ENCODE data around the gene CREM. TPM values are rescaled to one million over a fixed set of nuclear protein-coding genes. Genes with fewer than 3 reads are reported as not detected.

CREM gene
- total RNA-seq, 1 donor from 2014 or later: 19.3 TPM

DNA sequence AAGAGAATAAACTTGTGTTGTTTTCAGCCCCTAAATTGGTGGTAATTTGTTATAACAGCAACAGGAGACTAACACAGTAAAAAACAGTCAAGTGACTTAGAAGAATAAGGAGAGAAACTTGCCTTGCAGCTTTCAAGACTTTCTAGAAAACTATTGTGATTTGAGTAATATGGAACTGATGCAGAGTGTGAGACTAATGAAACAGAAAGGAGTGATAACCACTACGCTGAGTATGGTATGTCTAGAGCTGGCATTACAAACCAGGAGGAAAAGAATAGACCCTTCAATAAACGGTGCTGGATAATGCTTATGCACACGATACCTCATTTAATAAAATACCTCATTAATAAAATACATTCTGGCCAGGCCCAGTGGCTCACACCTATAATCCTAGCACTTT lies 99.9 kb downstream of the CREM start:
- H3K9me3 ChIP-seq: no peaks in the 10 kb centered on the region
- intact Hi-C loops (cut with DNase I): no loop called here
- no peak overlapping the region for H3K27ac ChIP-seq
- H3K4me3 ChIP-seq: no peak overlapping the region
- H3K36me3 ChIP-seq: no peaks in the 10 kb centered on the region
- no peak for TF ChIP-seq CTCF (IDR thresholded peaks at IDR 0.05)
- no peak for ATAC-seq
- no peaks in the 10 kb centered on the region for H3K27me3 ChIP-seq (ENCODE audit: low read depth)
- no peaks in the 10 kb centered on the region for H3K4me1 ChIP-seq
- DNase-seq: no peak

- ATAC-seq: no peak
- no peaks in the 10 kb centered on the region for H3K36me3 ChIP-seq
- no peak for TF ChIP-seq CTCF (IDR thresholded peaks at IDR 0.05)
- no peak overlapping the region for H3K27ac ChIP-seq
- H3K27me3 ChIP-seq (ENCODE audit: low read depth): no peaks in the 10 kb centered on the region
- no peak for DNase-seq
- intact Hi-C loops (cut with DNase I): no loop called here
- no peaks in the 10 kb centered on the region for H3K9me3 ChIP-seq
- H3K4me1 ChIP-seq: no peaks in the 10 kb centered on the region
- H3K4me3 ChIP-seq: no peak overlapping the region
Measured at GRCh38 chr10:35228058-35228457, 101.4 kb downstream of the CREM start.

GRCh38 chr10:35231646-35232045 lies 105.0 kb downstream of the CREM start:
- intact Hi-C loops (cut with DNase I): no loop called here
- no peak for TF ChIP-seq CTCF (IDR thresholded peaks at IDR 0.05)
- Histone ChIP-seq H3K36me3 (no peaks in the 10 kb centered on the region), H3K9me3 (no peaks in the 10 kb centered on the region), H3K27ac (no peak overlapping the region), H3K27me3 (ENCODE audit: low read depth) (no peaks in the 10 kb centered on the region), H3K4me1 (no peaks in the 10 kb centered on the region), H3K4me3 (no peak overlapping the region)
- no peak for ATAC-seq
- DNase-seq: no peak

DNA sequence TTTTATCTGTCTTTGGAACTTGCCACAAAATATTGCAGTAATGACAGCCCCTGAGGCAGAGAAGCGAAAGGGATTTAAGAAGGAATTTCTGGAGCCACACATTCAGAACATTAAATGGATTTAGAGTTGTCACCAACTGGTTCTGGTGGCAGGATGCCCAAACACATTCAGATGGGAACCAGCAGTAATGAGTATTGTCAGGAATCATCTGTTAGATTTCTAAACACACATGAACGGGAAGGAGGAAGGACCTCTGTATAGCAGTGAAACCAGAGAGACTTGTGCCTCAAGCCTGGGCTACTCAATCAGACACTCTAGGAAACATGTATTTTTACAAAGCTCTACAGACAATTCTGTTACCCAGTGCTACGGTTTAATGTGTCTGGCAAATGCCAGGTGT lies 105.9 kb downstream of the CREM start:
- DNase-seq (no peak), ATAC-seq (no peak)
- Histone ChIP-seq H3K27me3 (ENCODE audit: low read depth) (no peaks in the 10 kb centered on the region), H3K4me3 (no peak overlapping the region), H3K27ac (no peak overlapping the region), H3K9me3 (no peaks in the 10 kb centered on the region), H3K36me3 (no peaks in the 10 kb centered on the region), H3K4me1 (no peaks in the 10 kb centered on the region)
- no peak for TF ChIP-seq CTCF (IDR thresholded peaks at IDR 0.05)
- intact Hi-C loops (cut with DNase I): no loop called here

- intact Hi-C loops (cut with DNase I): no loop called here
- H3K4me1 ChIP-seq: no peaks in the 10 kb centered on the region
- no peaks in the 10 kb centered on the region for H3K9me3 ChIP-seq
- no peak for TF ChIP-seq CTCF (IDR thresholded peaks at IDR 0.05)
- H3K36me3 ChIP-seq: no peaks in the 10 kb centered on the region
- no peak overlapping the region for H3K4me3 ChIP-seq
- ATAC-seq (no peak), DNase-seq (no peak)
- no peak overlapping the region for H3K27ac ChIP-seq
- no peaks in the 10 kb centered on the region for H3K27me3 ChIP-seq (ENCODE audit: low read depth)
Measured at GRCh38 chr10:35234073-35234472, 107.4 kb downstream of the CREM start.

DNA sequence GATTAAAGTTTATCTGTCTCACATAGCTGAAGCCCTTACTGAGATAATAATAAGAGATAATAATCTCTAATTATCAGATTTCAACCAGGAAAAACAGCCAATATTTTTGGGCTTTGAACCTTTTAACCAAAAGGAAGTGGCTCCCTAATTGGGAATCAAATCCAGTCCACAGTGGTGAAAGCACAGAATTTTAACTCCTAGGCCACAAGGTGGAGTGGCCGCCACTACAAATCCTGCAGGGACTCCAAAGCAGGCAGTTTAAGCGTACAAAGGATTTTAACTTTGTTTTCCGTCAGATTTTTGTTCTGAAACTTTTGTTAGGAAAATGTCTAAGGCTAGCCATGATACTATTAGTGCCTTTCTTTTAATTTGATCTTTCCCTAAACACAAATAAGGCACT lies 110.1 kb downstream of the CREM start:
- H3K27ac ChIP-seq: no peak overlapping the region
- H3K36me3 ChIP-seq: no peaks in the 10 kb centered on the region
- no peaks in the 10 kb centered on the region for H3K9me3 ChIP-seq
- no peak for TF ChIP-seq CTCF (IDR thresholded peaks at IDR 0.05)
- intact Hi-C loops (cut with DNase I): no loop called here
- ATAC-seq (no peak), DNase-seq (no peak)
- H3K4me1 ChIP-seq: no peaks in the 10 kb centered on the region
- H3K4me3 ChIP-seq: no peak overlapping the region
- H3K27me3 ChIP-seq (ENCODE audit: low read depth): no peaks in the 10 kb centered on the region

Measured in lower lobe of right lung (tissue), 2 donors.